HAP-1 (cell line): ENCODE measurements around the gene RNF34.
A peak's percentile ranks its signal among the peaks of the same experiment; 100 is the strongest.
"Not testable (repeated sequence)": the region's sequence is repeated elsewhere in the genome, so short reads cannot be mapped to it uniquely, and the experiment has no call there.

Experiments used
- DNase-seq, 2 experiments: peaks; one replicate each; pipeline ENCODE4 v3.0.0-alpha.2; 2016 to 2020; ENCODE audit warnings: low spot score in 2 of 2
- H3K27me3 ChIP-seq: fragments of 250-450 bp; sonication (Bioruptor Pico); 2 replicates; pipeline ENCODE4 v1.5.1; 2020; ENCODE audit warnings: low read depth, mild to moderate bottlenecking, moderate library complexity
- H3K36me3 ChIP-seq: fragments of 250-450 bp; sonication (Bioruptor Pico); replicated peaks from 2 replicates; pipeline ENCODE4 v1.5.1; 2020; ENCODE audit warnings: mild to moderate bottlenecking
- H3K4me1 ChIP-seq: fragments of 250-450 bp; sonication (Bioruptor Pico); 2 replicates; pipeline ENCODE4 v1.5.1; 2020; ENCODE audit warnings: mild to moderate bottlenecking
- H3K4me3 ChIP-seq: fragments of 250-450 bp; sonication (Bioruptor Pico); 2 replicates; pipeline ENCODE4 v1.5.1; 2020; ENCODE audit warnings: mild to moderate bottlenecking, moderate library complexity
- H3K9me3 ChIP-seq: fragments of 250-450 bp; sonication (Bioruptor Pico); 2 replicates; pipeline ENCODE4 v1.5.1; 2020; ENCODE audit warnings: mild to moderate bottlenecking, moderate library complexity
- in situ Hi-C: fragments of 300-500 bp; cut with MboI; formaldehyde crosslinking; loops from 3 replicates; pipeline ENCODE4 v1.14.3; 2020; ENCODE audit warnings: low sequenced_read_pairs, inconsistent platforms, mixed read lengths

The RNF34 gene

GRCh38 chr12:121374945-121375584, 24.9 kb upstream of the RNF34 start:
- H3K9me3 ChIP-seq, H3K27me3 ChIP-seq, H3K4me1 ChIP-seq, H3K4me3 ChIP-seq, H3K36me3 ChIP-seq, DNase-seq, in situ Hi-C loops: not testable (repeated sequence)

GRCh38 chr12:121376754-121377697, 22.9 kb upstream of the RNF34 start:
- in situ Hi-C loops: no loop called here
- Histone ChIP-seq H3K27me3 (no peaks in the 10 kb centered on the region), H3K4me1 (no peaks in the 10 kb centered on the region), H3K36me3 (no peaks in the 10 kb centered on the region), H3K4me3 (no peak overlapping the region), H3K9me3 (no peaks in the 10 kb centered on the region)
- no peak for DNase-seq

- no peak overlapping the region for H3K4me3 ChIP-seq
- no peak for DNase-seq
- H3K4me1 ChIP-seq: no peaks in the 10 kb centered on the region
- no peaks in the 10 kb centered on the region for H3K9me3 ChIP-seq
- in situ Hi-C loops: no loop called here
- H3K27me3 ChIP-seq: no peaks in the 10 kb centered on the region
- no peaks in the 10 kb centered on the region for H3K36me3 ChIP-seq
Measured at GRCh38 chr12:121378736-121379135, 21.2 kb upstream of the RNF34 start.

GRCh38 chr12:121379945-121380344, 20.0 kb upstream of the RNF34 start:
- no peaks in the 10 kb centered on the region for H3K4me1 ChIP-seq
- no peaks in the 10 kb centered on the region for H3K9me3 ChIP-seq
- in situ Hi-C loops: no loop called here
- DNase-seq: no peak
- H3K4me3 ChIP-seq: no peak overlapping the region
- H3K27me3 ChIP-seq: no peaks in the 10 kb centered on the region
- H3K36me3 ChIP-seq: no peaks in the 10 kb centered on the region

GRCh38 chr12:121383601-121384021, 16.3 kb upstream of the RNF34 start:
- H3K4me1 ChIP-seq: no peaks in the 10 kb centered on the region
- H3K27me3 ChIP-seq: no peaks in the 10 kb centered on the region
- no peak overlapping the region for H3K4me3 ChIP-seq
- no peak for DNase-seq
- H3K36me3 ChIP-seq: no peaks in the 10 kb centered on the region
- H3K9me3 ChIP-seq: no peaks in the 10 kb centered on the region
- in situ Hi-C loops: no loop called here

- H3K9me3 ChIP-seq, H3K36me3 ChIP-seq, in situ Hi-C loops, H3K27me3 ChIP-seq, H3K4me3 ChIP-seq, H3K4me1 ChIP-seq, DNase-seq: not testable (repeated sequence)
Measured at GRCh38 chr12:121384891-121385290, 15.0 kb upstream of the RNF34 start.

GRCh38 chr12:121388421-121388981, 11.4 kb upstream of the RNF34 start:
- no peaks in the 10 kb centered on the region for H3K9me3 ChIP-seq
- H3K27me3 ChIP-seq: no peaks in the 10 kb centered on the region
- no peaks in the 10 kb centered on the region for H3K36me3 ChIP-seq
- no peak for DNase-seq
- in situ Hi-C loops: no loop called here
- no peak overlapping the region for H3K4me3 ChIP-seq
- no peaks in the 10 kb centered on the region for H3K4me1 ChIP-seq

- Histone ChIP-seq H3K36me3 (no peaks in the 10 kb centered on the region), H3K4me3 (no peak overlapping the region), H3K27me3 (no peaks in the 10 kb centered on the region), H3K4me1 (no peaks in the 10 kb centered on the region), H3K9me3 (no peaks in the 10 kb centered on the region)
- in situ Hi-C loops: no loop called here
- no peak for DNase-seq
Measured at GRCh38 chr12:121390856-121391255, 9.1 kb upstream of the RNF34 start.

GRCh38 chr12:121391619-121392324, 8.1 kb upstream of the RNF34 start:
- DNase-seq: no peak

GRCh38 chr12:121392325-121392716, 7.6 kb upstream of the RNF34 start:
- no peak for DNase-seq
- H3K4me3 ChIP-seq: no peak overlapping the region
- no peaks in the 10 kb centered on the region for H3K27me3 ChIP-seq
- no peaks in the 10 kb centered on the region for H3K4me1 ChIP-seq
- in situ Hi-C loops: no loop called here
- no peaks in the 10 kb centered on the region for H3K36me3 ChIP-seq
- H3K9me3 ChIP-seq: no peaks in the 10 kb centered on the region

More at GRCh38 chr12:121391619-121392324, 8.1 kb upstream of the RNF34 start:
- in situ Hi-C loops: no loop called here
- H3K4me3 ChIP-seq: no peak overlapping the region
- no peaks in the 10 kb centered on the region for H3K27me3 ChIP-seq
- no peaks in the 10 kb centered on the region for H3K36me3 ChIP-seq
- H3K4me1 ChIP-seq: no peaks in the 10 kb centered on the region
- H3K9me3 ChIP-seq: no peaks in the 10 kb centered on the region

GRCh38 chr12:121397521-121397920, 2.4 kb upstream of the RNF34 start:
- peaks cover 8% of the 10 kb centered on the region for H3K4me1 ChIP-seq
- H3K4me3 ChIP-seq: no peak overlapping the region
- no peak for DNase-seq
- H3K9me3 ChIP-seq: no peaks in the 10 kb centered on the region
- no peaks in the 10 kb centered on the region for H3K27me3 ChIP-seq
- in situ Hi-C loops: no loop called here
- H3K36me3 ChIP-seq: peaks cover under 1% of the 10 kb centered on the region; the same call in 1 of the 2 replicates

GRCh38 chr12:121398355-121398754, 1.6 kb upstream of the RNF34 start:
- in situ Hi-C loops: no loop called here
- H3K36me3 ChIP-seq: peaks cover 9% of the 10 kb centered on the region
- no peak overlapping the region; the same call in 1 of the 2 replicates for H3K4me3 ChIP-seq
- DNase-seq: no peak
- no peaks in the 10 kb centered on the region for H3K9me3 ChIP-seq
- peaks cover 10% of the 10 kb centered on the region for H3K4me1 ChIP-seq
- H3K27me3 ChIP-seq: no peaks in the 10 kb centered on the region

GRCh38 chr12:121400332-121401139, 618 bp downstream of the RNF34 start:
- Histone ChIP-seq H3K4me3 (peak overlapping the region; percentile 97), H3K4me1 (peaks cover 10% of the 10 kb centered on the region), H3K27me3 (no peaks in the 10 kb centered on the region), H3K9me3 (no peaks in the 10 kb centered on the region), H3K36me3 (peaks cover 23% of the 10 kb centered on the region)
- DNase-seq: peak; percentile 11 to 38
- in situ Hi-C loops: no loop called here
